Calu3 (cell line): ENCODE measurements around the gene BBX. TPM values are rescaled to one million over a fixed set of nuclear protein-coding genes. Genes with fewer than 3 reads are reported as not detected.

Experiments used
- BruUV-seq: library from RNA; stranded (reverse); fragments of 400-500 nt; replicated peaks from 2 replicates; lab custom pipeline; 2021; lab: Mats Ljungman, UMichigan
- CTCF ChIA-PET: fragments of 300-600 bp; sonication (Branson Sonifier 250); formaldehyde crosslinking; loops from one replicate; lab custom pipeline; 2022; ENCODE audit warnings: antibody characterized with exemption; lab: Charles Lee
- DNase-seq: peaks from one replicate; pipeline ENCODE4 v3.0.0; 2022
- H3K27ac Mint-ChIP-seq: one replicate; pipeline ENCODE4 v1.8.0; 2022; ENCODE audit warnings: mixed read lengths; ENCODE audit not compliant: unreplicated experiment
- H3K27me3 Mint-ChIP-seq: one replicate; pipeline ENCODE4 v1.8.0; 2022; ENCODE audit warnings: mixed read lengths; ENCODE audit not compliant: unreplicated experiment
- H3K36me3 Mint-ChIP-seq: one replicate; pipeline ENCODE4 v1.8.0; 2022; ENCODE audit warnings: mild to moderate bottlenecking, moderate library complexity, mixed read lengths; ENCODE audit not compliant: insufficient read depth, unreplicated experiment
- H3K4me1 Mint-ChIP-seq: one replicate; pipeline ENCODE4 v1.8.0; 2022; ENCODE audit warnings: mild to moderate bottlenecking, low read depth, mixed read lengths; ENCODE audit not compliant: unreplicated experiment
- H3K4me3 Mint-ChIP-seq: one replicate; pipeline ENCODE4 v1.8.0; 2022; ENCODE audit warnings: mild to moderate bottlenecking, low read depth, moderate library complexity, mixed read lengths; ENCODE audit not compliant: unreplicated experiment
- H3K9me3 Mint-ChIP-seq: one replicate; pipeline ENCODE4 v1.8.0; 2022; ENCODE audit warnings: low read depth, mixed read lengths; ENCODE audit not compliant: unreplicated experiment
- intact Hi-C: fragments of 100-400 bp; cut with micrococcal nuclease; formaldehyde crosslinking; loops from one replicate; pipeline ENCODE4 v1.10.0; 2022; ENCODE audit not compliant: unreplicated experiment
- total RNA-seq: library from RNA; stranded (reverse); gene quantifications from 2 replicates; pipeline ENCODE4 v1.2.3, GENCODE V29; 2022
- TF ChIP-seq, protein P1 (sequence below): fragments of 200-600 bp; IDR thresholded peaks from one replicate; pipeline ENCODE4 v1.8.0; 2022; ENCODE audit warnings: antibody characterized with exemption; ENCODE audit not compliant: unreplicated experiment

Gene BBX
- total RNA-seq, 1 experiment from 2014 or later = 66.9 TPM

- H3K27me3 Mint-ChIP-seq = no peaks in the 10 kb centered on the region
- intact Hi-C loops = loop anchor here (5.0 to 10.0 kb wide), 2 partner anchors 173 to 610 kb away; no protein-coding TSS in a partner anchor
- no peak for DNase-seq
- no TSS peak for BruUV-seq
- no peak overlapping the region for H3K4me3 Mint-ChIP-seq
- no peaks in the 10 kb centered on the region for H3K36me3 Mint-ChIP-seq
- H3K27ac Mint-ChIP-seq = no peak overlapping the region
- H3K9me3 Mint-ChIP-seq = no peaks in the 10 kb centered on the region
- H3K4me1 Mint-ChIP-seq = peaks cover 11% of the 10 kb centered on the region
- TF ChIP-seq, protein P1, sequence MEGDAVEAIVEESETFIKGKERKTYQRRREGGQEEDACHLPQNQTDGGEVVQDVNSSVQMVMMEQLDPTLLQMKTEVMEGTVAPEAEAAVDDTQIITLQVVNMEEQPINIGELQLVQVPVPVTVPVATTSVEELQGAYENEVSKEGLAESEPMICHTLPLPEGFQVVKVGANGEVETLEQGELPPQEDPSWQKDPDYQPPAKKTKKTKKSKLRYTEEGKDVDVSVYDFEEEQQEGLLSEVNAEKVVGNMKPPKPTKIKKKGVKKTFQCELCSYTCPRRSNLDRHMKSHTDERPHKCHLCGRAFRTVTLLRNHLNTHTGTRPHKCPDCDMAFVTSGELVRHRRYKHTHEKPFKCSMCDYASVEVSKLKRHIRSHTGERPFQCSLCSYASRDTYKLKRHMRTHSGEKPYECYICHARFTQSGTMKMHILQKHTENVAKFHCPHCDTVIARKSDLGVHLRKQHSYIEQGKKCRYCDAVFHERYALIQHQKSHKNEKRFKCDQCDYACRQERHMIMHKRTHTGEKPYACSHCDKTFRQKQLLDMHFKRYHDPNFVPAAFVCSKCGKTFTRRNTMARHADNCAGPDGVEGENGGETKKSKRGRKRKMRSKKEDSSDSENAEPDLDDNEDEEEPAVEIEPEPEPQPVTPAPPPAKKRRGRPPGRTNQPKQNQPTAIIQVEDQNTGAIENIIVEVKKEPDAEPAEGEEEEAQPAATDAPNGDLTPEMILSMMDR = no peak
- CTCF ChIA-PET = no interaction called here
Measured at GRCh38 chr3:107847791-107848190, 325.0 kb downstream of the BBX start.

GRCh38 chr3:107848351-107848915, 325.7 kb downstream of the BBX start:
- H3K36me3 Mint-ChIP-seq = no peaks in the 10 kb centered on the region
- intact Hi-C loops = loop anchor here (5.0 to 10.0 kb wide), 2 partner anchors 174 to 611 kb away; no protein-coding TSS in a partner anchor
- DNase-seq = no peak
- H3K4me3 Mint-ChIP-seq = no peak overlapping the region
- H3K27me3 Mint-ChIP-seq = no peaks in the 10 kb centered on the region
- CTCF ChIA-PET = no interaction called here
- TF ChIP-seq, protein P1 = no peak
- H3K27ac Mint-ChIP-seq = no peak overlapping the region
- BruUV-seq = no TSS peak
- peaks cover 11% of the 10 kb centered on the region for H3K4me1 Mint-ChIP-seq
- H3K9me3 Mint-ChIP-seq = no peaks in the 10 kb centered on the region

DNA sequence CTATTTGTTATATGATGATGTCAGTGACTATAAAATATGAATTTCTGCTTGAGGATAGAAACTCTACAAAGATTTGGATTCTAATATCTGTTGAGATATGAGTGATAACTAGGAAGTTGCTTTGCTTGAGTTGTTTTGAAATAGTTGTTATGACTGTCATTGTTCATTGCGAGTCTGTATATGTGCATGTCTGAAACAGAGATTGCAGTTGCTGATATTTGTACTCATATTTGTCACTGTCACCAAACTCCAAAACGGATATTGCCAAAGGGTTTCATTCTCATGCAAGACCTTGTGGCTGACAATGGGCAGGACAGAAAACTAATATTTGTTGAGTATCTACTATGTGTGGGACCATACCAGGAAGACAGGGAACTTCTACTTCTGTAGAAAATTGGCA, 327.9 kb downstream of the BBX start:
- no peaks in the 10 kb centered on the region for H3K36me3 Mint-ChIP-seq
- no TSS peak for BruUV-seq
- no peaks in the 10 kb centered on the region for H3K9me3 Mint-ChIP-seq
- H3K4me3 Mint-ChIP-seq = no peak overlapping the region
- H3K4me1 Mint-ChIP-seq = peaks cover 8% of the 10 kb centered on the region
- TF ChIP-seq, protein P1 = no peak
- CTCF ChIA-PET = no interaction called here
- intact Hi-C loops = no loop called here
- peaks cover 5% of the 10 kb centered on the region for H3K27me3 Mint-ChIP-seq
- no peak overlapping the region for H3K27ac Mint-ChIP-seq
- DNase-seq = no peak

DNA sequence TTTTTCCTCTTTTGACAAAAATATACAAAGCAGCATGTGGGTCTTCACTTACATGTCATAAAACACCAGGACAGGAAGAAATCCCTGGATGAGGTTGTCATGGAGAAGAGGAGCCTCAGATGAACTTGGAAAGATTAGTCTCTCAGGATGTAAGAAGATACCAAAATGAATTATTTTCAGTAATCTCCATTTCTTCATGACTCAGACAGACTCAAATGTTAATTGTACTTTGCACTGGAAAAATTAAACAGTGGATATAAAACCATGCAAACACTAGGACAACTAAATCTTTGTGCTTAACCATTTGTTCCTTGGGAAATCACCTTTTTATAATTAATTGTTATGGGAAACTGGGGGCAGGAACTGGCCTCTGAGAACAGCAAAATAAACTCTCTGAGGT, 331.1 kb downstream of the BBX start:
- no peaks in the 10 kb centered on the region for H3K9me3 Mint-ChIP-seq
- H3K36me3 Mint-ChIP-seq = no peaks in the 10 kb centered on the region
- CTCF ChIA-PET = no interaction called here
- H3K27ac Mint-ChIP-seq = no peak overlapping the region
- TF ChIP-seq, protein P1 = no peak
- H3K4me1 Mint-ChIP-seq = no peaks in the 10 kb centered on the region
- H3K27me3 Mint-ChIP-seq = peaks cover 8% of the 10 kb centered on the region
- no peak for DNase-seq
- no TSS peak for BruUV-seq
- intact Hi-C loops = no loop called here
- no peak overlapping the region for H3K4me3 Mint-ChIP-seq
